HepG2 (cell line): ENCODE data around the gene MMP24OS. TPM values are rescaled to one million over a fixed set of nuclear protein-coding genes. Genes with fewer than 3 reads are reported as not detected.
A peak's percentile ranks its signal among the peaks of the same experiment; 100 is the strongest.

Experiments
- DDIT3 ChIP-seq: sonication (generic); formaldehyde crosslinking; IDR thresholded peaks from 2 replicates; pipeline ENCODE4 v1.4.0; 2020; ENCODE audit warnings: mild to moderate bottlenecking, missing genetic modification reagents
- KMT2A ChIP-seq: sonication (generic); formaldehyde crosslinking; IDR thresholded peaks from 2 replicates; pipeline ENCODE4 v1.4.0; 2020; ENCODE audit warnings: missing genetic modification reagents
- MLX ChIP-seq: IDR thresholded peaks from 2 replicates; pipeline ENCODE4 v1.6.1; 2016
- NAIF1 ChIP-seq: sonication (generic); formaldehyde crosslinking; IDR thresholded peaks from 2 replicates; pipeline ENCODE4 v1.5.0; 2020; ENCODE audit warnings: mild to moderate bottlenecking, missing genetic modification reagents, borderline replicate concordance
- NFIB ChIP-seq: sonication (generic); formaldehyde crosslinking; IDR thresholded peaks from 2 replicates; pipeline ENCODE4 v1.9.0; 2021; ENCODE audit warnings: missing genetic modification reagents, mild to moderate bottlenecking, borderline replicate concordance
- NFYB ChIP-seq: sonication (generic); formaldehyde crosslinking; IDR thresholded peaks from 2 replicates; pipeline ENCODE4 v1.4.0; 2020; ENCODE audit warnings: missing genetic modification reagents
- RFXAP ChIP-seq: sonication (generic); formaldehyde crosslinking; IDR thresholded peaks from 2 replicates; pipeline ENCODE4 v1.4.0; 2020; ENCODE audit warnings: missing genetic modification reagents, borderline replicate concordance
- RNF219 ChIP-seq: sonication (generic); formaldehyde crosslinking; IDR thresholded peaks from 2 replicates; pipeline ENCODE4 v1.5.0; 2020; ENCODE audit warnings: mild to moderate bottlenecking, missing genetic modification reagents
- TFDP1 ChIP-seq: IDR thresholded peaks from 2 replicates; pipeline ENCODE4 v1.6.1; 2016; ENCODE audit warnings: missing compliant biosample characterization, missing genetic modification reagents, borderline replicate concordance
- ZIK1 ChIP-seq: sonication (generic); formaldehyde crosslinking; IDR thresholded peaks from 2 replicates; pipeline ENCODE4 v1.5.0; 2020; ENCODE audit warnings: mild to moderate bottlenecking, low read depth, missing genetic modification reagents, borderline replicate concordance
- ZNF207 ChIP-seq: fragments of 450-650 bp; IDR thresholded peaks from 2 replicates; pipeline ENCODE4 v1.6.1; 2016; ENCODE audit warnings: antibody characterized with exemption, borderline replicate concordance
- ZNF225 ChIP-seq: sonication (generic); formaldehyde crosslinking; IDR thresholded peaks from 2 replicates; pipeline ENCODE4 v1.4.0; 2020; ENCODE audit warnings: mild to moderate bottlenecking, missing genetic modification reagents
- ZNF639 ChIP-seq: conservative IDR thresholded peaks from 2 replicates; pipeline ENCODE4 v1.6.1; 2018; ENCODE audit warnings: missing genetic modification reagents
- ZNF646 ChIP-seq: sonication (generic); formaldehyde crosslinking; IDR thresholded peaks from 2 replicates; pipeline ENCODE4 v1.9.0; 2021; ENCODE audit warnings: mild to moderate bottlenecking, missing genetic modification reagents
- ZNF768 ChIP-seq: sonication (generic); formaldehyde crosslinking; IDR thresholded peaks from 2 replicates; pipeline ENCODE4 v1.4.0; 2020; ENCODE audit warnings: missing genetic modification reagents
- ZNF777 ChIP-seq: sonication (generic); formaldehyde crosslinking; IDR thresholded peaks from 2 replicates; pipeline ENCODE4 v1.4.0; 2020; ENCODE audit warnings: missing genetic modification reagents
- polyA plus RNA-seq, 8 experiments: library from polyadenylated mRNA; depleted of rRNA in 3 of 8; stranded (reverse) in 7 of 8; unstranded in 1 of 8; fragments of >200 nt; fragmentation: Illumina TruSeq in 4 of 8; extraction: Trizol in 4 of 8; gene quantifications; 2 replicates each; pipeline versions ENCODE4 v1.2.1 to v1.2.3, GENCODE V29; 2011 to 2016; ENCODE audit warnings: low read depth in 4 of 8, missing spikeins in 1 of 8, mixed read lengths in 1 of 8; ENCODE audit not compliant: insufficient read depth in 1 of 8
- total RNA-seq, 5 experiments: library from RNA; depleted of rRNA; stranded (reverse); fragments of >200 nt; fragmentation: Illumina TruSeq; extraction: Trizol; gene quantifications; 2 replicates each; pipeline ENCODE4 v1.2.3, GENCODE V29; 2016; ENCODE audit warnings: low read depth in 1 of 5

The MMP24OS gene
- total and polyA plus RNA-seq, 2 of the 13 experiments (the other 11 are each of a cell fraction or from before 2014, with no cell fraction given), result 6.0 to 8.5 TPM

- TF ChIP-seq MLX (CRISPR knock-in tag) (no peak), RFXAP (CRISPR knock-in tag) (no peak; the same call in 1 of the 2 replicates), RNF219 (no peak), KMT2A (CRISPR knock-in tag) (peak; percentile 76; the same call in 1 of the 2 replicates), NFIB (no peak), ZNF777 (CRISPR knock-in tag) (no peak), ZIK1 (CRISPR knock-in tag) (peak; percentile 47), NAIF1 (CRISPR knock-in tag) (no peak), ZNF639 (CRISPR knock-in tag) (no peak), TFDP1 (CRISPR knock-in tag) (no peak), DDIT3 (CRISPR knock-in tag) (no peak), NFYB (CRISPR knock-in tag) (0 out of 2 replicates have a peak, but pooled peaks have one; percentile 14), ZNF768 (CRISPR knock-in tag) (peak; percentile 11; the same call in 1 of the 2 replicates), ZNF225 (0 out of 2 replicates have a peak, but pooled peaks have one; percentile 36), ZNF207 (no peak), ZNF646 (CRISPR knock-in tag) (no peak)
These were observed 26.0 kb upstream of the MMP24OS start (continued) for GRCh38 chr20:35303735-35304491.
